HepG2 (cell line): Measurements from ENCODE around the gene COASY. TPM values are rescaled to one million over a fixed set of nuclear protein-coding genes. Genes with fewer than 3 reads are reported as not detected.
A peak's percentile ranks its signal among the peaks of the same experiment; 100 is the strongest.

ENCODE experiments used
- ATF1 ChIP-seq: IDR thresholded peaks from 2 replicates; pipeline ENCODE4 v1.6.1; 2016; ENCODE audit warnings: mild to moderate bottlenecking, control low read depth
- CENPX ChIP-seq: sonication (generic); formaldehyde crosslinking; IDR thresholded peaks from 2 replicates; pipeline ENCODE4 v1.9.0; 2021; ENCODE audit warnings: mild to moderate bottlenecking, missing genetic modification reagents, moderate library complexity
- EP300 ChIP-seq, 3 experiments: sonication (generic) in 1 of 3; formaldehyde crosslinking in 1 of 3; IDR thresholded peaks; 2 replicates each; pipeline versions ENCODE4 v1.5.1 to v1.6.1; 2011 to 2020; ENCODE audit warnings: low read depth in 2 of 3, low read length in 2 of 3, borderline replicate concordance in 1 of 3, improper control_type of control experiment in 1 of 3, mild to moderate bottlenecking in 1 of 3, missing genetic modification reagents in 1 of 3, moderate library complexity in 1 of 3
- FOXC1 ChIP-seq: sonication (generic); formaldehyde crosslinking; IDR thresholded peaks from 2 replicates; pipeline ENCODE4 v1.8.0; 2022; ENCODE audit warnings: mild to moderate bottlenecking, missing genetic modification reagents, borderline replicate concordance
- HOXD1 ChIP-seq: sonication (generic); formaldehyde crosslinking; IDR thresholded peaks from 2 replicates; pipeline ENCODE4 v1.5.0; 2020; ENCODE audit warnings: missing genetic modification reagents
- MAF1 ChIP-seq: sonication (generic); formaldehyde crosslinking; IDR thresholded peaks from 2 replicates; pipeline ENCODE4 v1.5.0; 2020; ENCODE audit warnings: missing genetic modification reagents, borderline replicate concordance
- MTF1 ChIP-seq: sonication (generic); formaldehyde crosslinking; IDR thresholded peaks from 2 replicates; pipeline ENCODE4 v1.5.0; 2020; ENCODE audit warnings: missing genetic modification reagents
- MYC ChIP-seq: sonication (generic); formaldehyde crosslinking; IDR thresholded peaks from 2 replicates; pipeline ENCODE4 v1.9.0; 2021; ENCODE audit warnings: missing genetic modification reagents, borderline replicate concordance
- NFIB ChIP-seq: sonication (generic); formaldehyde crosslinking; IDR thresholded peaks from 2 replicates; pipeline ENCODE4 v1.9.0; 2021; ENCODE audit warnings: missing genetic modification reagents, mild to moderate bottlenecking, borderline replicate concordance
- POLR2AphosphoS2 ChIP-seq: IDR thresholded peaks from 2 replicates; pipeline ENCODE4 v1.6.1; 2011; ENCODE audit warnings: low read depth, low read length, improper control_type of control experiment
- SALL2 ChIP-seq: sonication (generic); formaldehyde crosslinking; IDR thresholded peaks from 2 replicates; pipeline ENCODE4 v1.8.1; 2023; ENCODE audit warnings: mild to moderate bottlenecking, missing genetic modification reagents, inconsistent platforms
- TCF7 ChIP-seq: sonication (generic); IDR thresholded peaks from 2 replicates; pipeline ENCODE4 v1.6.1; 2016; ENCODE audit warnings: antibody characterized with exemption, low read depth
- THAP8 ChIP-seq: sonication (generic); formaldehyde crosslinking; IDR thresholded peaks from 2 replicates; pipeline ENCODE4 v1.5.1; 2020; ENCODE audit warnings: missing genetic modification reagents, mild to moderate bottlenecking, borderline replicate concordance
- TOPORS ChIP-seq: sonication (generic); formaldehyde crosslinking; IDR thresholded peaks from 2 replicates; pipeline ENCODE4 v1.8.0; 2023; ENCODE audit warnings: mild to moderate bottlenecking, missing genetic modification reagents
- ZBTB46 ChIP-seq: sonication (generic); formaldehyde crosslinking; IDR thresholded peaks from 2 replicates; pipeline ENCODE4 v1.4.0; 2020; ENCODE audit warnings: mild to moderate bottlenecking, missing genetic modification reagents, borderline replicate concordance
- ZFP82 ChIP-seq: sonication (generic); formaldehyde crosslinking; IDR thresholded peaks from 2 replicates; pipeline ENCODE4 v1.5.1; 2020; ENCODE audit warnings: mild to moderate bottlenecking, missing genetic modification reagents, borderline replicate concordance
- ZNF274 ChIP-seq: sonication (generic); formaldehyde crosslinking; IDR thresholded peaks from 2 replicates; pipeline ENCODE4 v1.5.1; 2020; ENCODE audit warnings: mild to moderate bottlenecking, missing genetic modification reagents
- ZNF556 ChIP-seq: sonication (generic); formaldehyde crosslinking; IDR thresholded peaks from 2 replicates; pipeline ENCODE4 v1.4.0; 2020; ENCODE audit warnings: mild to moderate bottlenecking, missing genetic modification reagents, borderline replicate concordance
- ZNF557 ChIP-seq: sonication (generic); formaldehyde crosslinking; IDR thresholded peaks from 2 replicates; pipeline ENCODE4 v1.4.0; 2020; ENCODE audit warnings: missing genetic modification reagents
- ZNF589 ChIP-seq: sonication (generic); formaldehyde crosslinking; conservative IDR thresholded peaks from 2 replicates; pipeline ENCODE4 v1.8.0; 2022; ENCODE audit warnings: mild to moderate bottlenecking, moderate library complexity, missing genetic modification reagents
- polyA plus RNA-seq, 8 experiments: library from polyadenylated mRNA; depleted of rRNA in 3 of 8; stranded (reverse) in 7 of 8; unstranded in 1 of 8; fragments of >200 nt; fragmentation: Illumina TruSeq in 4 of 8; extraction: Trizol in 4 of 8; gene quantifications; 2 replicates each; pipeline versions ENCODE4 v1.2.1 to v1.2.3, GENCODE V29; 2011 to 2016; ENCODE audit warnings: low read depth in 4 of 8, missing spikeins in 1 of 8, mixed read lengths in 1 of 8; ENCODE audit not compliant: insufficient read depth in 1 of 8
- total RNA-seq, 5 experiments: library from RNA; depleted of rRNA; stranded (reverse); fragments of >200 nt; fragmentation: Illumina TruSeq; extraction: Trizol; gene quantifications; 2 replicates each; pipeline ENCODE4 v1.2.3, GENCODE V29; 2016; ENCODE audit warnings: low read depth in 1 of 5
- TF ChIP-seq, protein P1 (sequence below), 2 experiments: sonication (generic) in 1 of 2; formaldehyde crosslinking in 1 of 2; IDR thresholded peaks; 2 replicates each; pipeline versions ENCODE4 v1.4.0 to v1.6.1; 2016 to 2020; ENCODE audit warnings: borderline replicate concordance in 1 of 2, low read depth in 1 of 2, mild to moderate bottlenecking in 1 of 2, missing genetic modification reagents in 1 of 2
- TF ChIP-seq, protein P2 (sequence below): IDR thresholded peaks from 2 replicates; pipeline ENCODE4 v1.6.1; 2016; ENCODE audit warnings: mild to moderate bottlenecking, missing biosample characterization, missing genetic modification reagents

The COASY gene
- total and polyA plus RNA-seq, 2 of the 13 experiments (the other 11 are each of a cell fraction or from before 2014, with no cell fraction given) = 90.7 to 125 TPM

DNA sequence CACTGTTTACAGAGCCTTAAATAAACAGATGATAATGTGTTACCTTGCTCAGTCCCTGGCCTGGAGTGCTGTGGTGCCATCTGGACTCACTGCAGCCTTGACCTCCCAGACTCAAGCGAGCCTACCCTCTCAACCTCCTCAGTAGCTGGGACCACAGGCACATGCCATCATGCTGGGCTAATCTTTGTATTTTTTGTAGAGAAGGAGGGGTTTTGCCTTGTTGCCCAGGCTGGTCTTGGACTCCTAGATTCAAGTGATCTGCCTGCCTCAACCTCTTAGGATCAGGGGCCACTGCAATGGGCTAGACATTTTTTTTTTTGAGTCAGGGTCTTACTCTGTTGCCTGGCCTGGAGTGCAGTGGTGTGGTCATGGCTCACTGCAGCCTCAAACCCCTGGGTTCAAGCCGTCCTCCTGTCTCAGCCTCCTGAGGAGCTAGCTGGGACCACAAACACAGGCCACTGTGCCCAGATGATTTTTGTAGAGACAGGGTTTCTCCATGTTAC is 30.9 kb upstream of the COASY start (continued):
- TF ChIP-seq, protein P1, sequence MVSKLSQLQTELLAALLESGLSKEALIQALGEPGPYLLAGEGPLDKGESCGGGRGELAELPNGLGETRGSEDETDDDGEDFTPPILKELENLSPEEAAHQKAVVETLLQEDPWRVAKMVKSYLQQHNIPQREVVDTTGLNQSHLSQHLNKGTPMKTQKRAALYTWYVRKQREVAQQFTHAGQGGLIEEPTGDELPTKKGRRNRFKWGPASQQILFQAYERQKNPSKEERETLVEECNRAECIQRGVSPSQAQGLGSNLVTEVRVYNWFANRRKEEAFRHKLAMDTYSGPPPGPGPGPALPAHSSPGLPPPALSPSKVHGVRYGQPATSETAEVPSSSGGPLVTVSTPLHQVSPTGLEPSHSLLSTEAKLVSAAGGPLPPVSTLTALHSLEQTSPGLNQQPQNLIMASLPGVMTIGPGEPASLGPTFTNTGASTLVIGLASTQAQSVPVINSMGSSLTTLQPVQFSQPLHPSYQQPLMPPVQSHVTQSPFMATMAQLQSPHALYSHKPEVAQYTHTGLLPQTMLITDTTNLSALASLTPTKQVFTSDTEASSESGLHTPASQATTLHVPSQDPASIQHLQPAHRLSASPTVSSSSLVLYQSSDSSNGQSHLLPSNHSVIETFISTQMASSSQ (IDR thresholded peaks at IDR 0.05; ENCODE audit: low read depth) = peak; percentile 60; the same call in 1 of the 2 replicates
- TF ChIP-seq, protein P1 (CRISPR knock-in tag; IDR thresholded peaks at IDR 0.05; ENCODE audit: borderline replicate concordance) = peak; percentile 81; the same call in 1 of the 2 replicates
- peak; percentile 87 for TF ChIP-seq MYC
- 0 out of 2 replicates have a peak, but pooled peaks have one; percentile 59 for TF ChIP-seq HOXD1 (CRISPR knock-in tag)
- TF ChIP-seq ATF1 (CRISPR knock-in tag) = no peak; the same call in 1 of the 2 replicates
- no peak; the same call in 1 of the 2 replicates for TF ChIP-seq ZNF557 (CRISPR knock-in tag)
- no peak for TF ChIP-seq THAP8 (CRISPR knock-in tag)
- TF ChIP-seq ZFP82 (CRISPR knock-in tag) = no peak
- no peak for TF ChIP-seq CENPX (CRISPR knock-in tag)
- peak in 1 of 2 experiments; percentile 91; a peak in 2 of 4 replicates for TF ChIP-seq EP300 (IDR thresholded peaks at IDR 0.05; ENCODE audit: low read depth in 2 of 2, low read length in 2 of 2)
- TF ChIP-seq EP300 (CRISPR knock-in tag; IDR thresholded peaks at IDR 0.05; ENCODE audit: borderline replicate concordance) = peak; percentile 85
- no peak; the same call in 1 of the 2 replicates for TF ChIP-seq SALL2 (CRISPR knock-in tag)
- 0 out of 2 replicates have a peak, but pooled peaks have one; percentile 58 for TF ChIP-seq MAF1 (CRISPR knock-in tag)
- peak; percentile 64; the same call in 1 of the 2 replicates for TF ChIP-seq TOPORS (CRISPR knock-in tag)
- no peak for TF ChIP-seq MTF1 (CRISPR knock-in tag)
- no peak for TF ChIP-seq NFIB (CRISPR knock-in tag)
- TF ChIP-seq, protein P2, sequence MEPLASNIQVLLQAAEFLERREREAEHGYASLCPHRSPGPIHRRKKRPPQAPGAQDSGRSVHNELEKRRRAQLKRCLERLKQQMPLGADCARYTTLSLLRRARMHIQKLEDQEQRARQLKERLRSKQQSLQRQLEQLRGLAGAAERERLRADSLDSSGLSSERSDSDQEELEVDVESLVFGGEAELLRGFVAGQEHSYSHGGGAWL (CRISPR knock-in tag) = no peak
- TF ChIP-seq POLR2AphosphoS2 = no peak
- peak; percentile 85 for TF ChIP-seq ZNF556 (CRISPR knock-in tag)
- TF ChIP-seq FOXC1 = no peak; the same call in 1 of the 2 replicates
- 0 out of 2 replicates have a peak, but pooled peaks have one; percentile 50 for TF ChIP-seq ZNF274 (CRISPR knock-in tag)
- TF ChIP-seq ZBTB46 (CRISPR knock-in tag) = no peak
- TF ChIP-seq TCF7 = peak; percentile 59; the same call in 1 of the 2 replicates
- peak; percentile 80; the same call in 1 of the 2 replicates for TF ChIP-seq ZNF589
